LNCaP clone FGC (cell line): ENCODE results near the gene PCNP.
"Not testable (repeated sequence)": the region's sequence is repeated elsewhere in the genome, so short reads cannot be mapped to it uniquely, and the experiment has no call there.

Experiments
- DNase-seq: peaks from one replicate; pipeline ENCODE4 v3.0.0-alpha.2; 2011; ENCODE audit warnings: low read depth
- H3K4me3 ChIP-seq: 2 replicates; pipeline ENCODE4 v1.5.1; 2011; ENCODE audit warnings: mild to moderate bottlenecking, low read depth, low read length, control low read depth
- TF ChIP-seq, protein P1 (sequence below): IDR thresholded peaks from 2 replicates; pipeline ENCODE4 v1.5.1; 2012; ENCODE audit warnings: mild to moderate bottlenecking; ENCODE audit not compliant: control insufficient read depth, insufficient read depth; ENCODE audit errors: extremely low read depth

PCNP gene

DNA sequence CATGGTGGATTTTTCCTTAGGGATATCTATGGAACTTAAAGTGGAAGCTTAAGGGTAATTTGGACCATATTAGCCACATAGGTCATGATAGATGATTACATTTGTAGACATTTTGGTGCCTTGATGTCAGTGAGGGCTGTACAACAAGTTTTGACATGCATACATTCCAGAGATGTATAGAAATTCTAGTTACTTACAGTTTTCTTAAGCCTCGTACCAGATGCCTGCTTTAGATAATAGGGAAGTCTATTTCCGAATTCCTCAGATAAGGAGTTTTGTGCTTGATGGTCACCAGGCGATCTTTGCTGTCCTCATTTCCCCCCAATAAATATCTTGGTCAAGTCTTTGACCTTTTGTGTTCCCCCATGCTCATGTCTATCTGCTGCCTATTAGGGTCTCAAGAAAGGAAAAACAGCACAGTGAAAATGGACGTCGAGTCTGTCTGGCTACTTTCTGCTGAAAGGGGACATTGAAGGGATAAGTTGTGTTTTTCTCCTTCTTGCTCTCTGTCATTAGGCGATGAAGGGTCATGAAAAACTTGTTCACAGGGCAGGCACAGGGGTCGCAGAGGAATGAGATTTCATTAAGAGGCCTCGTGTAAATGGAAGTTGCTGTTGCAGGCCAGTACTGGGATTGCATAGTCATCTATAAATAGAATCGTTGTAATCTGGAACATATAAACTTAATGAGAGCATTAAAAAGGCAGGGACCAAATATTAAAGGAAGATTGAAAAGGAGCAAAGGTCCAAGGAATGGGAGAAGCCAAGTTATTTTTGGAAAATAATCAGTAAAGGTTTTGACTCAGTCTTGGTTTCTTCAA, 41.0 kb upstream of the PCNP start:
- H3K4me3 ChIP-seq, result no peak overlapping the region
- no peak for DNase-seq
- TF ChIP-seq, protein P1, sequence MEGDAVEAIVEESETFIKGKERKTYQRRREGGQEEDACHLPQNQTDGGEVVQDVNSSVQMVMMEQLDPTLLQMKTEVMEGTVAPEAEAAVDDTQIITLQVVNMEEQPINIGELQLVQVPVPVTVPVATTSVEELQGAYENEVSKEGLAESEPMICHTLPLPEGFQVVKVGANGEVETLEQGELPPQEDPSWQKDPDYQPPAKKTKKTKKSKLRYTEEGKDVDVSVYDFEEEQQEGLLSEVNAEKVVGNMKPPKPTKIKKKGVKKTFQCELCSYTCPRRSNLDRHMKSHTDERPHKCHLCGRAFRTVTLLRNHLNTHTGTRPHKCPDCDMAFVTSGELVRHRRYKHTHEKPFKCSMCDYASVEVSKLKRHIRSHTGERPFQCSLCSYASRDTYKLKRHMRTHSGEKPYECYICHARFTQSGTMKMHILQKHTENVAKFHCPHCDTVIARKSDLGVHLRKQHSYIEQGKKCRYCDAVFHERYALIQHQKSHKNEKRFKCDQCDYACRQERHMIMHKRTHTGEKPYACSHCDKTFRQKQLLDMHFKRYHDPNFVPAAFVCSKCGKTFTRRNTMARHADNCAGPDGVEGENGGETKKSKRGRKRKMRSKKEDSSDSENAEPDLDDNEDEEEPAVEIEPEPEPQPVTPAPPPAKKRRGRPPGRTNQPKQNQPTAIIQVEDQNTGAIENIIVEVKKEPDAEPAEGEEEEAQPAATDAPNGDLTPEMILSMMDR, result no peak

DNA sequence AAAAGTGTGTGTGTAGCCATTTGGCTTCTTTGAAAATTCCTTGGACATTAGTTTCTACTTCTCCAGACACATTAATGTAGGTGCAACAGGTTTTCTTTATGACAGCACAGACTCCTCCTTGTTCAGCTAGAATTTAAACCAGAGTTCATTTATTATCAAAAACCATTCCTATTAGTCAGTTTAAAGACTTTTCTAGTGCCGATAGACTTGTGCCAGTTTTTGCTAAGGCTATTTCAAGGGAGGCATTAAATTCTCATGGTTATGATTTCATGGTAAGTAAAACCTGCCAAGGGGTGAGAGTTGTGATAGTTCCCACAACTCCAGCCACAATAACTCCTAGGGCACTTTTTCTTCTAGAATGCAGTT, 40.4 kb upstream of the PCNP start:
- no peak for DNase-seq
- TF ChIP-seq, protein P1, result no peak
- H3K4me3 ChIP-seq, result no peak overlapping the region

DNA sequence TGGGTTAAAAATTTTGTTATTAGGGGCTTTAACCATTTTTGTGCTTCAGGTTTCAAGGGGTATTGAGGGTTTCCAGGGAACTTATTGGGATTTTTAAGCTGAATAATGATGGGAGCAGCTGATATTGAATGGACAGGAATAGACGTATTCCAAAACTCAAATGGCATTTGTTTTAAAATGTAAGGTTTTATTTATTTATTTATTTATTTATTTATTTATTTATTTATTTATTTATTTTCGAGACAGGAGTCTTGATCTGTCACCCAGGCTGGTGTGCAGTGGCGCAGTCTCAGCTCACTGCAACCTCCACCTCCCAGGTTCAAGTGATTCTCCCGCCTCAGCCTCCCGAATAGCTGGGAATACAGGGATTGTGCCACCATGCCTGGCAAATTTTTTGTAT, 38.8 kb upstream of the PCNP start:
- no peak for DNase-seq
- no peak overlapping the region for H3K4me3 ChIP-seq
- TF ChIP-seq, protein P1, result no peak

DNA sequence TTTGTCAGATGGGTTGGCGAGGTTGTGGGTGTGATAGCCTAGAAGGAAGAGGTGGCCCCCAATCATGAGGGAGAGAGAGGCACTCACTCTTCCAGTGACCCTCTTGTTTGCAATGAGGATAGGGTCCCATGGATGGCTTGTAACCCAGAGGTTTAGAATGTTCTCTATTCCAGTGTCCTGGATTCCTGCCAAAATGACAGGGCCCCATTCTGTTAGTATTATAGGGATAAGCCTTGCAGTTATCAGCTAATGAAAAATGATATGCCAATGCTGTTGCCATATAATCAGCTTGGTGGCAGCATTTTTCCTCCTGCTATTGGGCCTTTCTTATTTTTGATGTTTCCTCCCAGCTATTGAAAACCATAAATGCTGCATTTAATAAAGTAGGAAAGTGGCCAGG, 37.7 kb upstream of the PCNP start:
- H3K4me3 ChIP-seq, result no peak overlapping the region
- TF ChIP-seq, protein P1, result no peak
- DNase-seq, result no peak

DNA sequence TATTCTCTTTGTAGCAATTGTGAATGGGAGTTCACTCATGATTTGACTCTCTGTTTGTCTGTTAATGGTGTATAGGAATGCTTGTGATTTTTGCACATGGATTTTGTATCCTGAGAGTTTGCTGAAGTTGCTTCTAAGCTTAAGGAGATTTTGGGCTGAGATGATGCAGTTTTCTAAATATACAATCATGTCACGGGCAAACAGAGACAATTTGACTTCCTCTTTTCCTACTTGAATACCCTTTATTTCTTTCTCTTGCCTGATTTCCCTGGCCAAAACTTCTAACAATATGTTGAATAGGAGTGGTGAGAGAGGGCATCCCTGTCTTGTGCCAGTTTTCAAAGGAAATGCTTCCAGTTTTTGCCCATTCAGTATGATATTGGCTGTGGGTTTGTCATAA, 37.0 kb upstream of the PCNP start:
- not testable (repeated sequence) for DNase-seq

DNA sequence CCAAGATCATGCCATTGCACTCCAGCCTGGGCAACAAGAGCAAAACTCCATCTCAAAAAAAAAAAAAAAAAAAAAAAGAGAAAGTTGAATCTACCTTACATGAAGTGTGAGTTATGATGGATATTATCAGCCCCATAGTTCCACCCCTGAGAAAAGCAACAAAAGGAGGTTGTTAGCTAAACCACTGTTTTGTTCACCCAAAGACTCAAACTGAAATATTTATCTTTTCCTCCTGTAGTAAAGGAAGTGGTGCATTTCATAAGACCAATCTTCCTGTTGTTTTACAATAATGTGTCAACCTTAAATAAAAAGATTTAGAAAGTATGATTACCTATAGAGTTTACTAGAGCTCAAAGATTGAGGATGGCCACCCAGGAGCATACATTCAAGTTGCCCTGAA, 31.0 kb upstream of the PCNP start:
- TF ChIP-seq, protein P1, result no peak
- no peak overlapping the region for H3K4me3 ChIP-seq
- no peak for DNase-seq

More for the DNA sequence above, 37.0 kb upstream of the PCNP start:
- H3K4me3 ChIP-seq, result not testable (repeated sequence)

DNA sequence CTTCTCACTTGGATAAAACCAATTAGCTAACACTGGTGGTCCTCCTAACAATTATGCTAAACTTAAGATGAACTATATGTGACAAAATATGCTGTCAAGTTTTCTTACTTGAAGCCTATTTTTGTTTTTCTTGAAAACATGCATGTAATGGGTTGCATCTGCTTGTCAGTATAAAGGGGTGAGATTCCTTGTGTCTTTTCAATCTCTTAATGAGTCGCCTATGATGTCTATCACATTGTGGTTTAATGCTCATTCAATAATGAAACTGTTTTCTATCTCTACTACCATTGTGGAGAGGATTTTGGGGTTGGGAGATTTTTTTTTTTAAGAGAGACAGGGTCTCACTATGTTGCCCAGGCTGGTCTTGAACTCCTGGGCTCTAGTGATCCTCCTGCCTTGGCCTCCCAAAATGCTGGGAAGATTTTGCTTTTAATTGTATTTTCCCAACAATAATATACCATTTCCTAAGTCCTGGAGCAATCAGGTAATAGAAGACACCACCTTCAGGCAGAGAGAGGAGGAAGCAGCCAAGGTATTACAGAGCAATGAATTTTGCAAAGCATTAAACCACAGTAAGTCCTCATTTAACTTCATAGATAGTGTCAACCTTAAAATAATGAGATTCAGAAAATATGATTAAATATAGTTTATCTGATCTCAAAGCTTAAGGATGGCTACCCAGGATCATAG, 29.7 kb upstream of the PCNP start:
- DNase-seq, result no peak
- H3K4me3 ChIP-seq, result no peak overlapping the region
- TF ChIP-seq, protein P1, result 0 out of 2 replicates have a peak, but pooled peaks have one; percentile 17
